ENCODE measurements around the gene COL7A1. TPM values are rescaled to one million over a fixed set of nuclear protein-coding genes. Genes with fewer than 3 reads are reported as not detected.

COL7A1 gene
- total and polyA plus RNA-seq, 2 of the 13 experiments (the other 11 are each of a cell fraction or from before 2014, with no cell fraction given) = 2.7 to 11.7 TPM

DNA sequence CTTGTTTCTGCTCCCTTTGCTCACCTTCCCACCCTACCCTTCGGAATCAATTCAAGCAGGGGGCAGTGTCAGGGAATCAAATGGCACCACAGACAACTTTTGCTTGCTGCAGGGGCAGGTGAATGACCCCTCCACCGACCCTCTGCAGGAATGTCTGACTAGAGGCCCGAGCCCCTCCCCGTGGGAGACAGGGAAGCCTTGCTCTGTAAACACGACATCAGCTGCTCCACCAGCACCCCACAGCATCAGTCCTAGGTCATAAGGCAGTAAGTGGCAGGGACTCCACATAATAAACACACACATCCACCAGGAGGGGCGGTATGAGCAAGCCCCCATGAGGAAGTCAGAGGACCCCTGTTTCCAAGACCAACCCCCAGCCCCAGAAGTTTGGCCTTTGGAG, 42.2 kb upstream of the COL7A1 start:
- Histone ChIP-seq H3K9me3 (ENCODE audit: low read length) (no peaks in the 10 kb centered on the region), H4K20me1 (ENCODE audit: insufficient read depth, low read length) (no peaks in the 10 kb centered on the region), H3K36me3 (replicated peaks in 1 of 2; ENCODE audit: control insufficient read depth in 1 of 2, insufficient read depth in 2 of 2, low read length in 2 of 2) (peaks cover 3 to 17% of the 10 kb centered on the region in 2 experiments; a peak in 4 of 5 replicates), H2AFZ (ENCODE audit: low read length) (no peak overlapping the region), H3K4me2 (ENCODE audit: low read depth, low read length) (peak overlapping the region; percentile 83; the same call in 1 of the 2 replicates), H3K9ac (ENCODE audit: insufficient read depth, low read depth, low read length) (peak overlapping the region; percentile 83; the same call in 1 of the 2 replicates), H3K4me3 (replicated peaks in 1 of 3; ENCODE audit: insufficient read depth in 1 of 3, low read depth in 2 of 3, low read length in 3 of 3) (peak overlapping the region in 2 of 3 experiments; percentile 4 to 9; a peak in 1 of 6 replicates), H3K4me1 (ENCODE audit: insufficient read depth, low read length) (peaks cover 50% of the 10 kb centered on the region), H3K79me2 (ENCODE audit: insufficient read depth, low read length) (peaks cover 36% of the 10 kb centered on the region), H3K27ac (ENCODE audit: extremely low read length, insufficient read depth, low read length) (peak overlapping the region; percentile 1), H3K27me3 (ENCODE audit: control insufficient read depth in 1 of 2, insufficient read depth in 2 of 2, low read length in 2 of 2) (no peaks in the 10 kb centered on the region; a peak in 1 of 5 replicates)
- intact Hi-C loops (cut with micrococcal nuclease; ENCODE audit: unreplicated experiment) = no loop called here
- no TSS peak for BruUV-seq (replicated peaks)
- DNase-seq (ENCODE audit: low spot score) = peak; percentile 15
- in situ Hi-C loops (cut with HindIII; ENCODE audit: extremely low pct_ligation_motif_present, low pct_unique_long_range_greater_than_20kb) = no loop called here
- POLR2A ChIA-PET = interaction anchor here (3.5 kb wide), 1 partner anchor 25 kb away, joined by 24 read pairs; no protein-coding TSS in a partner anchor
- CTCF ChIA-PET (ENCODE audit: low intra/inter-chr PET ratio, low total read pairs) = no interaction called here
- WGBS (ENCODE audit: low lambda C conversion rate) = 40% methylated on average over 5 of the region's 6 CpGs
- FAIRE-seq = no peak
- ATAC-seq = no peak
- TF ChIP-seq, protein P1, sequence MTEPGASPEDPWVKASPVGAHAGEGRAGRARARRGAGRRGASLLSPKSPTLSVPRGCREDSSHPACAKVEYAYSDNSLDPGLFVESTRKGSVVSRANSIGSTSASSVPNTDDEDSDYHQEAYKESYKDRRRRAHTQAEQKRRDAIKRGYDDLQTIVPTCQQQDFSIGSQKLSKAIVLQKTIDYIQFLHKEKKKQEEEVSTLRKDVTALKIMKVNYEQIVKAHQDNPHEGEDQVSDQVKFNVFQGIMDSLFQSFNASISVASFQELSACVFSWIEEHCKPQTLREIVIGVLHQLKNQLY (CRISPR knock-in tag; IDR thresholded peaks at IDR 0.05) = no peak
- no peak for TF ChIP-seq MAF1 (CRISPR knock-in tag; IDR thresholded peaks at IDR 0.05; ENCODE audit: borderline replicate concordance)
- no peak for TF ChIP-seq XRCC5 (optimal IDR thresholded peaks at IDR 0.05; ENCODE audit: low read length)
- TF ChIP-seq, protein P2, sequence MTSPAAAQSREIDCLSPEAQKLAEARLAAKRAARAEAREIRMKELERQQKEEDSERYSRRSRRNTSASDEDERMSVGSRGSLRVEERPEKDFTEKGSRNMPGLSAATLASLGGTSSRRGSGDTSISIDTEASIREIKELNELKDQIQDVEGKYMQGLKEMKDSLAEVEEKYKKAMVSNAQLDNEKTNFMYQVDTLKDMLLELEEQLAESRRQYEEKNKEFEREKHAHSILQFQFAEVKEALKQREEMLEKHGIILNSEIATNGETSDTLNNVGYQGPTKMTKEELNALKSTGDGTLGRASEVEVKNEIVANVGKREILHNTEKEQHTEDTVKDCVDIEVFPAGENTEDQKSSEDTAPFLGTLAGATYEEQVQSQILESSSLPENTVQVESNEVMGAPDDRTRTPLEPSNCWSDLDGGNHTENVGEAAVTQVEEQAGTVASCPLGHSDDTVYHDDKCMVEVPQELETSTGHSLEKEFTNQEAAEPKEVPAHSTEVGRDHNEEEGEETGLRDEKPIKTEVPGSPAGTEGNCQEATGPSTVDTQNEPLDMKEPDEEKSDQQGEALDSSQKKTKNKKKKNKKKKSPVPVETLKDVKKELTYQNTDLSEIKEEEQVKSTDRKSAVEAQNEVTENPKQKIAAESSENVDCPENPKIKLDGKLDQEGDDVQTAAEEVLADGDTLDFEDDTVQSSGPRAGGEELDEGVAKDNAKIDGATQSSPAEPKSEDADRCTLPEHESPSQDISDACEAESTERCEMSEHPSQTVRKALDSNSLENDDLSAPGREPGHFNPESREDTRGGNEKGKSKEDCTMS (CRISPR knock-in tag; conservative IDR thresholded peaks at IDR 0.05) = no peak
- no peak for TF ChIP-seq SMAD9 (CRISPR knock-in tag; IDR thresholded peaks at IDR 0.05)
- no peak for TF ChIP-seq ZNF136 (CRISPR knock-in tag; IDR thresholded peaks at IDR 0.05; ENCODE audit: low read depth)
- TF ChIP-seq ZNF672 (CRISPR knock-in tag; IDR thresholded peaks at IDR 0.05) = no peak
- no peak for TF ChIP-seq FOSL2 (CRISPR knock-in tag; IDR thresholded peaks at IDR 0.05)
- TF ChIP-seq TSC22D2 (CRISPR knock-in tag; IDR thresholded peaks at IDR 0.05; ENCODE audit: borderline replicate concordance) = no peak
- TF ChIP-seq JUND (CRISPR knock-in tag; IDR thresholded peaks at IDR 0.05) = no peak
- no peak for TF ChIP-seq DPF2 (CRISPR knock-in tag; IDR thresholded peaks at IDR 0.05; ENCODE audit: borderline replicate concordance, low read depth)
- no peak for TF ChIP-seq PHF8 (CRISPR knock-in tag; IDR thresholded peaks at IDR 0.05)
- no peak for TF ChIP-seq ZNF317 (CRISPR knock-in tag; IDR thresholded peaks at IDR 0.05)
- no peak for TF ChIP-seq NR1H2 (CRISPR knock-in tag; IDR thresholded peaks at IDR 0.05; ENCODE audit: borderline replicate concordance, low read depth)
- TF ChIP-seq, protein P3, sequence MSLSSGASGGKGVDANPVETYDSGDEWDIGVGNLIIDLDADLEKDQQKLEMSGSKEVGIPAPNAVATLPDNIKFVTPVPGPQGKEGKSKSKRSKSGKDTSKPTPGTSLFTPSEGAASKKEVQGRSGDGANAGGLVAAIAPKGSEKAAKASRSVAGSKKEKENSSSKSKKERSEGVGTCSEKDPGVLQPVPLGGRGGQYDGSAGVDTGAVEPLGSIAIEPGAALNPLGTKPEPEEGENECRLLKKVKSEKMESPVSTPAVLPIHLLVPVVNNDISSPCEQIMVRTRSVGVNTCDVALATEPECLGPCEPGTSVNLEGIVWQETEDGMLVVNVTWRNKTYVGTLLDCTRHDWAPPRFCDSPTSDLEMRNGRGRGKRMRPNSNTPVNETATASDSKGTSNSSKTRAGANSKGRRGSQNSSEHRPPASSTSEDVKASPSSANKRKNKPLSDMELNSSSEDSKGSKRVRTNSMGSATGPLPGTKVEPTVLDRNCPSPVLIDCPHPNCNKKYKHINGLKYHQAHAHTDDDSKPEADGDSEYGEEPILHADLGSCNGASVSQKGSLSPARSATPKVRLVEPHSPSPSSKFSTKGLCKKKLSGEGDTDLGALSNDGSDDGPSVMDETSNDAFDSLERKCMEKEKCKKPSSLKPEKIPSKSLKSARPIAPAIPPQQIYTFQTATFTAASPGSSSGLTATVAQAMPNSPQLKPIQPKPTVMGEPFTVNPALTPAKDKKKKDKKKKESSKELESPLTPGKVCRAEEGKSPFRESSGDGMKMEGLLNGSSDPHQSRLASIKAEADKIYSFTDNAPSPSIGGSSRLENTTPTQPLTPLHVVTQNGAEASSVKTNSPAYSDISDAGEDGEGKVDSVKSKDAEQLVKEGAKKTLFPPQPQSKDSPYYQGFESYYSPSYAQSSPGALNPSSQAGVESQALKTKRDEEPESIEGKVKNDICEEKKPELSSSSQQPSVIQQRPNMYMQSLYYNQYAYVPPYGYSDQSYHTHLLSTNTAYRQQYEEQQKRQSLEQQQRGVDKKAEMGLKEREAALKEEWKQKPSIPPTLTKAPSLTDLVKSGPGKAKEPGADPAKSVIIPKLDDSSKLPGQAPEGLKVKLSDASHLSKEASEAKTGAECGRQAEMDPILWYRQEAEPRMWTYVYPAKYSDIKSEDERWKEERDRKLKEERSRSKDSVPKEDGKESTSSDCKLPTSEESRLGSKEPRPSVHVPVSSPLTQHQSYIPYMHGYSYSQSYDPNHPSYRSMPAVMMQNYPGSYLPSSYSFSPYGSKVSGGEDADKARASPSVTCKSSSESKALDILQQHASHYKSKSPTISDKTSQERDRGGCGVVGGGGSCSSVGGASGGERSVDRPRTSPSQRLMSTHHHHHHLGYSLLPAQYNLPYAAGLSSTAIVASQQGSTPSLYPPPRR (CRISPR knock-in tag; IDR thresholded peaks at IDR 0.05; ENCODE audit: borderline replicate concordance) = no peak
- no peak for TF ChIP-seq ZNF839 (CRISPR knock-in tag; IDR thresholded peaks at IDR 0.05; ENCODE audit: borderline replicate concordance)
- no peak for TF ChIP-seq ZIK1 (CRISPR knock-in tag; IDR thresholded peaks at IDR 0.05; ENCODE audit: borderline replicate concordance, low read depth)
- peak; percentile 12; the same call in 1 of the 2 replicates for TF ChIP-seq FOXA3 (CRISPR knock-in tag; IDR thresholded peaks at IDR 0.05)
- TF ChIP-seq ATAD3A (CRISPR knock-in tag; IDR thresholded peaks at IDR 0.05) = no peak

Measured in HepG2 (cell line).